Tibial nerve (tissue), 3 donors: ENCODE measurements around the gene GLYAT.

Experiments used
- CTCF ChIP-seq, 5 experiments: fragments of 200-600 bp in 3 of 5; fragments of 450-650 bp in 2 of 5; sonication (generic) in 3 of 5; IDR thresholded peaks; one replicate each; pipeline ENCODE4 v1.5.1; 2016 to 2019; ENCODE audit warnings: antibody characterized with exemption in 5 of 5, mild to moderate bottlenecking in 3 of 5, moderate library complexity in 2 of 5
- POLR2A ChIP-seq, 2 donors: fragments of 450-650 bp; IDR thresholded peaks; one replicate each; pipeline ENCODE4 v1.6.1; 2017; ENCODE audit warnings: antibody characterized with exemption in 2 of 2, mild to moderate bottlenecking in 2 of 2, moderate library complexity in 2 of 2

- TF ChIP-seq POLR2A (IDR thresholded peaks at IDR 0.05) (no peak), CTCF (IDR thresholded peaks at IDR 0.05) (no peak)
Measured at GRCh38 chr11:58745705-58746364, 14.1 kb upstream of the GLYAT start.
